ENCODE results near the gene WDR33. TPM values are rescaled to one million over a fixed set of nuclear protein-coding genes. Genes with fewer than 3 reads are reported as not detected.

WDR33 gene
- total and polyA plus RNA-seq, 2 of the 4 experiments (the other 2 are of a cell fraction), result 19.6 to 41.2 TPM

- TF ChIP-seq FOS (IDR thresholded peaks at IDR 0.05; ENCODE audit: low read depth, low read length) (no peak), NFE2L2 (IDR thresholded peaks at IDR 0.05; ENCODE audit: low read depth, low read length) (no peak), SMC3 (IDR thresholded peaks at IDR 0.05; ENCODE audit: low read depth, low read length) (no peak; the same call in none of the 2 replicates), CTCF (conservative IDR thresholded peaks at IDR 0.05; ENCODE audit: low read depth, low read length) (0 out of 2 replicates have a peak, but pooled peaks have one; percentile 17)
These were observed 109.1 kb downstream of the WDR33 start (continued) for GRCh38 chr2:127701651-127702394.
